Mammary epithelial cell (primary cell): ENCODE data around the gene RBMS3.

Experiments used
- EZH2 ChIP-seq: IDR thresholded peaks from 2 replicates; pipeline ENCODE4 v1.6.1; 2012; ENCODE audit warnings: low read length, inconsistent platforms, borderline replicate concordance
- TF ChIP-seq, protein P1 (sequence below), 2 donors: IDR thresholded peaks in 1 of 2; conservative IDR thresholded peaks in 1 of 2; 2 replicates each; pipeline ENCODE4 v1.5.1; 2011 to 2012; ENCODE audit warnings: inconsistent platforms in 2 of 2, low read length in 2 of 2, mild to moderate bottlenecking in 2 of 2, control low read depth in 1 of 2, low read depth in 1 of 2; ENCODE audit not compliant: insufficient read depth in 1 of 2; ENCODE audit errors: extremely low read depth in 1 of 2

DNA sequence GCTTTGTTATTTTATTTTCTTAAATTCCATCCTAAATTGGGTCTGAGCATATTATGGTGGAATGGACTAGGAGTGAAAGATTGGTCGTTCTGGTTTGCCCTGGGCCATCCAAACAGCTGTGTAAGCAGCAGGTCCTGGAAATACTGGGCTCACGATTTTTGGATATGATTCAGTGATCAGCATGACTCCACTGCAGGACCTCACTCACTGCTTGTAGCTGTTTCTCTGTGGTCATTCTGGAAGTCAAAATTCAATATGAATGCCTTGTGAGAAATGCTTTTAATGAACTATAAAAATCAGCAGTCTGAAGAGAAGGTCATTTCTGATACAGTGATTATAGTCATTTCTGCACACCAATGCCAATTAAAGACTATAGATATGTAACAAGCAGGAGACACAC is 185.0 kb downstream of the RBMS3 start:
- TF ChIP-seq, protein P1, sequence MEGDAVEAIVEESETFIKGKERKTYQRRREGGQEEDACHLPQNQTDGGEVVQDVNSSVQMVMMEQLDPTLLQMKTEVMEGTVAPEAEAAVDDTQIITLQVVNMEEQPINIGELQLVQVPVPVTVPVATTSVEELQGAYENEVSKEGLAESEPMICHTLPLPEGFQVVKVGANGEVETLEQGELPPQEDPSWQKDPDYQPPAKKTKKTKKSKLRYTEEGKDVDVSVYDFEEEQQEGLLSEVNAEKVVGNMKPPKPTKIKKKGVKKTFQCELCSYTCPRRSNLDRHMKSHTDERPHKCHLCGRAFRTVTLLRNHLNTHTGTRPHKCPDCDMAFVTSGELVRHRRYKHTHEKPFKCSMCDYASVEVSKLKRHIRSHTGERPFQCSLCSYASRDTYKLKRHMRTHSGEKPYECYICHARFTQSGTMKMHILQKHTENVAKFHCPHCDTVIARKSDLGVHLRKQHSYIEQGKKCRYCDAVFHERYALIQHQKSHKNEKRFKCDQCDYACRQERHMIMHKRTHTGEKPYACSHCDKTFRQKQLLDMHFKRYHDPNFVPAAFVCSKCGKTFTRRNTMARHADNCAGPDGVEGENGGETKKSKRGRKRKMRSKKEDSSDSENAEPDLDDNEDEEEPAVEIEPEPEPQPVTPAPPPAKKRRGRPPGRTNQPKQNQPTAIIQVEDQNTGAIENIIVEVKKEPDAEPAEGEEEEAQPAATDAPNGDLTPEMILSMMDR (conservative IDR thresholded peaks at IDR 0.05 in 1 of 2, IDR thresholded peaks at IDR 0.05 in 1 of 2; ENCODE audit: extremely low read depth in 1 of 2, insufficient read depth in 1 of 2, low read depth in 1 of 2, low read length in 2 of 2) = no peak
- TF ChIP-seq EZH2 = no peak
